Posterior cingulate gyrus (tissue), 11 donors: Measurements from ENCODE around the gene TAS2R40.
"Not testable (repeated sequence)": the region's sequence is repeated elsewhere in the genome, so short reads cannot be mapped to it uniquely, and the experiment has no call there.

Source experiments
- DNase-seq, 10 donors: peaks; one replicate each; pipeline versions ENCODE4 v3.0.0 to v3.0.0-alpha.2; 2020 to 2021; ENCODE audit warnings: mixed read lengths in 3 of 10
- intact Hi-C: fragments of 100-400 bp; cut with DNase I; formaldehyde crosslinking; loops from one replicate; pipeline ENCODE4 v1.15.1; 2023

Gene TAS2R40

DNA sequence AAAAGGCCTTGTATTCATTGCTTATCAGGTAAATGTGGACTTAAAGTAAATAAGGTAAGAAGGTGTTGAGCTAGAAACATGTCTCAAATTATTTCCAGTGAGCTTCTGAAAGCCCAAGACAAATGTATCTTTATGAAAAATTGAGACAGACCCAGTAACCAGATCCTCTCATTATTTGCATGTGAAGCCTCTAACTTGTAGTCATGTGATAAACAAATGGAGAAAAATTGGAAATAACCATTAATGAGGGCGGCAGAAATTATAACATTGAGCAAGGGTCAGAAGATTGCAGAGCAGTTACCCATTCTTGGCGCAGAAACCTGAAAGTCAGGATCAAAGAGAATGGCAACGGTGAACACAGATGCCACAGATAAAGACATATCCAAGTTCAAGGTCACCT, at the start of gene TAS2R40:
Gene TAS2R40, plus strand, starts transcription at position 301 of the 400 bp plus-strand sequence. Its CDS starts 42 bp downstream, at position 343.
- no peak for DNase-seq
- intact Hi-C loops, result no loop called here

DNA sequence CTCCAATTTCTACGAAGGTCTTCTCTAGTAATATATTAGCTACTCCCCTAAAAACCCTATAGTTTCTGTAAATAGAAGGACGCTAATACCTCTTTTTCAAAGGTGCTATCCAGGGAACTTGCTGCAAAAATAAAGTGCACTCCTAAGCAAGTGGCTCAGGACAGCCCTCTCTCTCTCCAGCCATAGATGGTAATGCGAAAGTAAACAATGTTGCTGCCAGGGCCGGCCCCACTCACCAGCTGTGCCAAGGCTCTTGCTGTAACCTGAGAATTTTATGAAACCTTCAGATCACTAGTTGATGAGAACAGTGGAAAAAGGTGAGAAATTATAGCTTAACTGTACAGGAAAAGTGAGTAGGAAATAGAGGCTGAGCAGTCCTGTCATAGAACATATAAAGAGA, 49.5 kb upstream of the TAS2R40 start:
- no peak for DNase-seq
- intact Hi-C loops, result no loop called here

DNA sequence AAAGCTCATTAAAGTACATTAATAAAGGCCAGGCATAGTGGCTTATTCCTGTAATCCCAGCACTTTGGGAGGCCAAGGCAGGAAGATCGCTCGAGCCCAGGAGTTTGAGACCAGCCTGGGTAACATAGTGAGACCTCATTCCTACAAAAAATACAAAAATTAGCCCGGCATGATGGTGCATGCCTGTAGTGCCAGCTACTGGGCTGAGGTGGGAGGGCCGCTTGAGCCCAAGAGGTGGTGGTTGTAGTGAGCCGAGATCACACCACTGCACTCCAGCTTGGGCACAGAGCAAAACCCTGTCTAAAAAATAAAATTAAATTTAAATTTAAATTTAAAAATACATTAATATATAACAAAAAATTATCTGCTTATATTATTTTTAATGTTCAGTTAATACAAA, 45.7 kb upstream of the TAS2R40 start:
- intact Hi-C loops, result no loop called here
- no peak for DNase-seq

DNA sequence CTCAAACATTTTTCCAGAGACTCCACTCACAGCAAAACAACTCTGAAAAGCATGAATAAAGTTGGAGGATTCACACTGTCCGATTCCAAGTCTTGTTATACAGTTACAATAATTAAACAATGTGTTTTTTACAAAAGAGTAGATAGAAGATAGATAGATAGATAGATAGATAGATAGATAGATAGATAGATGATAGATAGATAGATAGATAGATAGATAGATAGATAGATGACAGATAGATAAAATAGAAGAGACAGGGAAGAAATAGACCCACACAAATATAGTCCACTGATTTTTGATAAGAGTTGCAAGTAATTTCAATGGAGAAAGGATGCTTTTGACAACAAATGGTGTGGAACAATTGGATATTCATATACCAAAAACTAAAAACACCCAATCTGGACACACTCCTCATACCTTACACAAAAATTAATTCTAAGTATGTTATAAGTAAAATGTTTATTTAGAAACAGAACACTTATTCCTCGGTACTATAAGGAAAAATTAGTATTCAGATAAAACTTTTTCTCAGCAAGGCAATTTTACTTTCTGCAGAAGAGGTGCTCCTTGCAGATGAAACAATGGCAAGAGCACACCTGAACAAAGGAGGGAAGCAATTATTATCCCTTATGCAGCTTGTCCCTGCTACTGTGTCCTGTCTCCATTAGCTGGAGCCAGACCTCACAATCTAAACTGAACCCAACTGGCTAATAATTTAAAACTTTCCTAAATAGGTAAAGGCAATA, 44.3 kb upstream of the TAS2R40 start:
- no peak for DNase-seq
- intact Hi-C loops, result no loop called here

DNA sequence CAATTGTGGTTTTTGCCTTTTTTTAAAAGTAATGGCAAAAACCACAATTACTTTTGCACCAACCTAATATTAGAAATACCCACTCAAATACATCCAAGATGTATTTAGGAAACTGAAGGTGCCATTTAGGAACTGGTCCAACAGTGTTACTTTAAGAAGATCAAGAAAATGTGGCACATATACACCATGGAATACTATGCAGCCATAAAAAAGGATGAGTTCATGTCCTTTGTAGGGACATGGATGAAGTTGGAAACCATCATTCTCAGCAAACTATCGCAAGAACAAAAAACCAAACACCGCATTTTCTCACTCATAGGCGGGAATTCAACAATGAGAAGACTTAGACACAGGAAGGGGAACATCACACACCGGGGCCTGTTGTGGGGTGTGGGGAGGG, 41.1 kb upstream of the TAS2R40 start:
- DNase-seq, intact Hi-C loops: not testable (repeated sequence)

DNA sequence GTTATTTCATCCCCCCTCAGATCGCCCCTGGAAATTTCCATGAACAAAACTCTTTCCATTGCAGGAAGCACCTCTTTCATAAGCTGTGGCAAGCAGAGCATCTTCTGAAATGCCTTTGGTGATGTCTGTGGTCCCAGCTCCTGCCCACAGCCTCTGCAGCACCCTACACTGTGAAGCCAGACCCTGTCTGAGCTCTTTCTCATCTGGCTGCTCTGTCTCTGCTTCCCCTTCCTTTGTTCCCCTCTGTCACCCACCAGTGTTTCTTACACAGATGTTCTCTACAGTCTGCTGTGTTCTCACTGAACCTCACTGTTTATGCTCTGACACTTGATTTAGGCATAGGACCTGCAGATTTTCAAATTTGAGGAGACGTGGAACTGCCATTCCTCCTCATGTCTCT, 40.5 kb upstream of the TAS2R40 start:
- intact Hi-C loops, result no loop called here
- DNase-seq, result no peak

DNA sequence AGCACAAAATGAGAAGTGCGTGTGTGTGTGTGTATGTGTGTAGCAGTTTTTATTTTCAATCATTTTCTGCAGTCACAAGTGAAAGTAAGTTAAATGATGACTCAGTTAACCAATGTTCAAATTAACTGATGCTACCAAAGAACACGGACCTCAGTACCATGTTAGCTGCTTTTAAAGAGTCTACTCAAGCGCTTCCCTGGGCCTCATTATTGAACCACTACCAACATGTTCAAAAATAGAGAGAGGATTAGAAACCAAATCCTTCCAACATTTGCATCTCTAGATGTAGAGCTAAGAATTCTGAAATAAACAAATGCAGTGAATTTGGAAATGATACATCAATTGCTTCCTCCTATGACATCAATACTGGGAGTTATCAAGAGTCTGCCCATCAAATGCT, 38.8 kb upstream of the TAS2R40 start, which contains the start of gene TAS2R39:
Gene TAS2R39, plus strand, starts transcription at position 396 of the 400 bp plus-strand sequence. Its CDS starts 0 bp downstream, at position 396.
- intact Hi-C loops, result no loop called here

DNA sequence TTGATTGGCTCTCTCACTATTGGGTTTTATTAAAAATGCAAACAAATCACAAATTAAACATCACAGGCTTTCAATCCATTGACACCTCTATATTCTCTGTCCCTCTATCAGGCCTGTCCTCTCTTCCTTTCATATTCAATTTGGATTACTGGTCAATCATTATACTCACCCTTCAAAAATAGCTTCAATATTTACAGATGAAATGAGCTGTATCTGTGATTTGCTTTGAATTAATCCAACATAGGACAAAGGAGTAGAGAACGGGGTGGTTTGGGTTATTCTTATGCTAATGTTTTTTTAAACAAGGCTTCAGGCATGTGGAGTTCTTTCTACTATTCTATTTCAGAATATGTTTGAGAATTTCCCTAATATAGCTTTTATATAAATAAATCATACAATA, 36.3 kb upstream of the TAS2R40 start:
- intact Hi-C loops, result no loop called here
- no peak for DNase-seq

More for the DNA sequence above, 38.8 kb upstream of the TAS2R40 start, which contains the start of gene TAS2R39:
- DNase-seq, result no peak

DNA sequence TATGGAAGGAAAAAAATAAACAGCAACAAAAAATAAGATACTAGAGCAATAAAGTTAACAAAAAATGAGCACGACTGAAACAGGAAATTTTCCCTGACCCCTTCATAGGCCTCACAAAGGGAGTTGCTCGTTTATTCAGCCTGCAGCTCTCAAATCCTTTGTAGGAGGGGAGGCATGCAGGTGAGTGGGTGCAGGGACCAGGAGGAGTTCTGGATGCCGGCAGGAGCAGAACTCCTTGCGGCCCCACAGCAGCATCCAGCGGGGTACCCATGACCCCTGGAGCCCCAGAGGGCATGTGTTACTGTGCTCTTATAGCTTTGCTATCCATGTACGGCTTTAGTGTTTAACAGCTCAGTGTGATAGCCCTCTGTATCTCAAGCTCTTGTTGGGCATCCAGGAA, 32.8 kb upstream of the TAS2R40 start:
- DNase-seq, result no peak
- intact Hi-C loops, result no loop called here

DNA sequence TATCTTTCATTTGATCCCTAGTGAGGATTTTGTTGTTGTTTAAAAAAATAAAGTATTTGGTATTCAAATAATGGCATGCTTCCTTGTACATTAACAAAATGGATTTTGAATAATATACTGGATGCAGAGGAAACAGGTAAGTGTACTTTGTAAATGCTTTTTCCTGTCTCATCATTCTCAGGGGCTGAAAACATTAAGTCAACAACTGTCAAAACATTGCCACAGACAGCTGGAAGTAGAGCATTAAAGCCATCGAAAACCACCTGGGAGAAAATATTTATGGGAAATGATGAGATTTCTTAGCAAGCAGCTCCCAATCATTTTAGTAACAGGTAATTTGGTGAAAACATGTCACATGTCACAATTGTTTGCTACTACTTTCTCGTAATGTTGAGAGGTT, 28.0 kb upstream of the TAS2R40 start:
- DNase-seq, result no peak
- intact Hi-C loops, result no loop called here

DNA sequence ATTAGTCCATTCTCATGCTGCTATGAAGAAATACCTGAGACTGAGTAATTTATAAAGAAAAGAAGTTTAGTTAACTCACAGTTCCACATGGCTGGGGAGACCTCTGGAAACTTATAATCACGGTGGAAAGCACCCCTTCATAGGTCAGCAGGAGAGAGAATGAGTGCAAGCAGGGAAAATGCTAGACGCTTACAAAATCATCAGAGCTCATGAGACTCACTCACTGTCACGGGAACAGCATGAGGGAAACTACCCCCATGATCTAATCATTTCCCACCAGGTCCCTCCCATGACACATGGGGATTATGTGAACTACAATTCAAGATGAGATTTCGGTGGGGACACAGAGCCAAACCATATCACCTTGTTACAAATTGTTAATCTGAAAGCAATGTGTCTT, 22.8 kb upstream of the TAS2R40 start:
- intact Hi-C loops, result no loop called here
- no peak for DNase-seq

DNA sequence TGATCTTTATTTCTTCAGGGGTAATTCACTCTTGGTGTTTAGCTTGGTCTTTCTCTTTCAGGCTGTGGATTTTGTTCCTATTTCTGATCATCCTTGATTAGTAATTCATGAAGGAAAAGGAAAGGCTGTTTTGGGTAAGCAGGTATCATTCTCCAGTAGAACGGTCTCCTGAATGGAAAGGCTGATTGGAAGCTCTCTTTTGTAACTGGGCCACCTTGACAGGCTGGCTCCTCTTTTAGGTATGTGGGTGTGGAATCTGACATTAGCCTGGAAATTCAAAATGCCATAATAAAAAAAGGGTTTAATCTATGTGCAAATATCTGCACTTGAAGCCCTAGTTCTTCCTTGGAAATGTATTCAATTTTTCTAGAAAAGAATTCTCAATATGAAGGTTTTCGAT, 19.7 kb upstream of the TAS2R40 start:
- intact Hi-C loops, result no loop called here
- no peak for DNase-seq

DNA sequence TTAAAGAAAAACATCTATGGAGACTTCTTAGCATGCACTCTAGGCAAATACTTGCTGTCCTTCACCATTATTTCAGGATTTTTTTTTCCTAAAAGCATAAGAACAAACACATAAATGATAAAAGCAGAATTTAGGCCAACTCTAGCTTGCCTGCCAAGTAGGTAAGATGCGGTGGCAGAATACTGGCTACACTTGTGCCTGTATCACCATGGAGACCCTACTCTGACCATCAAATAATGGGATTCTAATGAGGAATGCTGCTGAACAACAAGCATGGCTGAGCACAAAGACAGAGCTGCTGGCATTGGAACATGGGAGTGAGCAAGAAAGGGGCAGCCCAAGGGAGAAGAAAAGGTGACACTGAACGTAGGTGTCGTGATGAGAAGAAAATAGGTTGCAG, 18.5 kb upstream of the TAS2R40 start:
- intact Hi-C loops, result no loop called here
- no peak for DNase-seq

DNA sequence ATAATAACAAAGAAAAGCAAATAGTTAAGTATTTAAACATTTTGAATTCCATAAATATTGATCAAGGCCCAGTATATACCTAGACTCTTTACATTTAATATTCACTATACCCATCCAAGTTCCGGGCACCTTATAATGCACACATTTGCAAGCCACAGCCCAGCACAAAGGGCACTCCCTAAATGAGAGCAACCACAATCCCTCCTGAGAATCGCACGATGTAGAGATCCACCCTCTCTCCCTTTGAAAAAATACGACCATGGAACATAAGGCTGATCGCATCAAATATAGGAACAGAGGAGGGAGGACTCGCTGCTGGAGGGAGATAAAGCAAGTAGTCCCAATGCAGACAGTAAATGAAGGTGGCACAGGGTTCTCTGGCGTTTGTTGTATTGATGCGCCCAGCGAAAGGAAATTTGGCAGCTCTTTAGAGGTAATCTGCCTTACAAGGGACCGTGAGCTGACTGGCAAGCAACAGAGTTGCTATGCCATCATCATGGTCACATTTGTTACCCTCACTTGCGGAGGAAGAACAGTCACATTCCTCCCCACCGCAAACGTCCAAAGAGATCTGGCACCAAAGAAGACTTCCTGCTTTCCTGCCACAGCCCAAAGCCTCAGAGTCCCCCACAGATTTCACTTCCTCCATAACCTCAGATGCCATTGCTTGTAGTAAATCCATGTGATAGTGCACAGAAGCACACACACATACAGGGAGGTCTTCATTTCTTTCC, 16.1 kb upstream of the TAS2R40 start:
- DNase-seq, result peak in 2 of 10 donors; percentile 8 to 27
- intact Hi-C loops, result no loop called here

DNA sequence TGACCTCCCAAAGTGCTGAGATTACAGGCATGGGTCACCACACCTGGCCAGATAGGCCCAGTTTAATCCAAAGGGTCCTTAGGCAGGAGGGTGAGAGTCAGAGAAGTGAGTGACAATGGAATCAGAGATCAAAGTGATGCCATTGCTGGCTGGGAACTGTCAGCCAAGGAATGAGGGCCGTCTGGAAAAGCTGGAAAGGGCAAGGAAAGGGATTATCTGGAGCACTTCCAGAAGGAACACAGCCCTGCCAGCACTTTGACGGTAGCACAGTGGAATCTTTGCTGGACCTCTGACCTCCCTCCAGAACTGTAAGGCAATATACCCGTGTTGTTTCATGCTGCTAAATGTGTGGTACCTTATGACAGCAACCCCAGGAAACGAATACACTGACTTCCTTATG, 11.3 kb upstream of the TAS2R40 start:
- intact Hi-C loops, result no loop called here
- no peak for DNase-seq

DNA sequence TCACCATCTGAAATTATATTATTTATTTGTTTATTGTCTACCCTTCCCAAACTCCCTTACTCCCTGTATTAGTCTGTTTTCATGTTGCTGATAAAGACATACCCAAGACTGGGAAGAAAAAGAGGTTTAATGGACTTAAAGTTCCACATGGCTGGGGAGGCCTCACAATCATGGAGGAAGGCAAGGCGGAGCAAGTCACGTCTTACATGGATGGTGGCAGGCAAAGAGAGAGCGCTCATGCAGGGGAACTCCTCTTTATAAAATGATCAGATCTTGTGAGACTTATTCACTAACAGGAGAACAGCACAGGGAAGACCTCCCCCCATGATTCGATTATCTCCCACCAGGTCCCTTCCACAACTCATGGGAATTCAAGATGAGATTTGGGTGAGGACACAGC, 8.4 kb upstream of the TAS2R40 start:
- DNase-seq, intact Hi-C loops: not testable (repeated sequence)

DNA sequence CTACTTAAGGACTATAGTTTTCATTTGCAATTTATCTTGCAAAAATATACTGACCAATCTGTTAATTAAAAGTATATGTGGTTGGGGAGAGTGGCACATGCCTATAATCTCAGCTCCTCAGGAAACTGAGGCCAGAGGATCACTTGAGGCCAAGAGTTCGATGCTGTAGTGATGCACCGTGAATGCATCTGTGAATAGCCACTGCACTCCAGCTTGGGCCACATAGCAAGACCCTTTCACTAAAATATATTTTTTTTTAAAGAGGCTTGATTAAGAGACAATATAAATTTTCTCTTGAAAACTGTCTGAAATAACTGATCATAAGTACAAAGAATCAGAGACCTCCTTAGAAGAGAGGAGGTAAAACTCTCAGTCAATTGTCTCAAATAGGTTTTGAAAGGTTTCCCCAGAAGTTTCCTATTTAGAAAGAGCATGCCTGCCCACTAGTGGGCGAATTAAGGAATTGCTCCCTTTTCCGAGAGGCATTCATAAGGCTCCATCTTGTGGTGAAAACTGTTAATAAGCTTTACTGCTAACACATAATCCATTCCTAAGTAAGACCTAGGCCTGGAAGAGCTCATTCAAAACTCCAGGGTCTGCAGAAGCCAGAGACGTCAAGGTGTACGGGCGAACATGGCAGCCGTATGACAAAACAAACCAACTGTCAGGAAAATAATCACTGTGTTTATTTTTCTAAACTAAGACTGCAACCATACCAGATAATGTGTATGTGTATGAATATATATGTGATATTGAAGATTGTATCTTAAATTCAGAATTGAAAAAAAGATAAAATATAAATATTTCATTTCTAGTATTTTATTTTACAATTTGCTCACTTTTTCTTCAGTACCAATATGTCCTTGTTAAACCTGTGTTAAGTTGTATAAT, 6.8 kb upstream of the TAS2R40 start:
- intact Hi-C loops, result loop anchor here (1.0 kb wide), 2 partner anchors 207 to 361 kb away; no protein-coding TSS in a partner anchor
- peak in 5 of 10 donors; percentile 33 to 75 (median 41) for DNase-seq

DNA sequence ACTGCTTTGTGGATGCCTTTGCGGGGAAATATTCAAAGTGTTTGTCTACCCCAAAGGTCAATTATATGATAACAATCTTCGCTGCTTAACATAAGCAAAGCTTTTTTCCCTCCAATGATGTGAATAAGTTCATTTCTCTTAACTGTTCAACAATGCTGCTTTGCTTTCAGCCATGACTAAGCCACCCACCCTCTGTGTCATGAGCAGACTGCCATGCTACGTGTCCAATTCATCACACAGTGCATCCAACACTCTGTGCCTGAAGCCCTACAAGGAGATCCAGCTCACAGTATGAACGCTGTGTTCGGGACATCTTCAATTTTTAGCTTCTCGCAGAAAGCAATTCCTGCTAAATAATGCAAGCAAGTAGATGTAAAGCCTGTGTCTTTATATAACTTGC, 5.7 kb upstream of the TAS2R40 start:
- peak in 6 of 10 donors; percentile 41 to 91 (median 58) for DNase-seq
- intact Hi-C loops, result no loop called here

DNA sequence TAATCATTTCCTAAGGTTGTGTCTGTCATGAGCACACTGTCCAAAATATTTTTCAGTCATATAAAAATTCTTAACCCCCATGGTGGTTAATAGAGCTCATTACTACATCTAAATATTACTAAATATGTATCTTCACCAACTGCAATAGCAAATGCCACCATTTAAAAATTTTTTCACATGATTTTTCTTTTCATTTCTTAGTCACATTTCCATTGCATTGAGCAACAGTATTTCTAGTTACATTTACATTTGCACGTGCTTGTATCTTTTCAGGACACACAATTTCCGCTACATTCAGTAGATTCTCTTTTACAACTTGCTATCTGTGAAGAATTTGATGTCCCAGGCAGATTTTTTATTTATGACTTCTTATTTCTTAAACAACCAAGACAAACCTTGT, 5.2 kb upstream of the TAS2R40 start:
- intact Hi-C loops, result no loop called here

DNA sequence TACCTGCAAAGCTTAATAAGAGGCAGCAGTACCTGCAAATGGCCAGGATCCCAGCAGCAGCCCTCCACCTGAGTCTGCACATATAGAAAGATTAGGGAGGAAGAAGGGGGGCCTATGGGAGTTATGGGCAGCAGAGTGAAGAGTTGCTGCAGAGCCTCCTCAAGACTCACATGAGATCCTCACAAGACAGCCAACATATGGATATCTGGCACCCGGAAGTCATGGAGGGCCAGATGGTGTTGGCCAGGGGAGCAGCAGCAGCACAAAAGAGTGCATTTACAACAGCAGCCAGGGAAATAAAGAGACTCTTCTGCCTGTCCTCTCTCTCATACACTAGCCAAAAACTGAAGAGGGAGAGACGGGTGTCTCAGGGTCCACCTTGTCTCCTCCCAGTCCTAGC, 4.0 kb upstream of the TAS2R40 start:
- intact Hi-C loops, result no loop called here

More for the DNA sequence above, 5.2 kb upstream of the TAS2R40 start:
- no peak for DNase-seq

DNA sequence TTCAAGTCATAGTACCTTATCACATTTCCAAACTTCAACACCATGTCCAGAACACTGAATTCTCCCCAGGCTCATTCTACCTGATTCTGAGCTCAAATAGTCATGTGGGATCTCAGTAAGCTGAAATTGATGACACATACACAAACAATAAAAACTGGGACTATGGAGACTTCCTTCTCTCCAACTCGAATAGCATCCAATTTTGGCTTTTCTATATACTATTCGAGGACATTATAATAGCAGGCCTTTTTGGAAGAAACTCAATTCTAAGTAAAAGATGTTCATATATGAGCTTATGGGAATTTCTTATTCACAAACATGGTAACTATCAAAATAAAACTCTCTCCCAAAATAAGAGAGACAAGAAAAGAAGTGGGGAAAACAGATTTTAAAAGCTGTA, 551 bp upstream of the TAS2R40 start:
- intact Hi-C loops, result no loop called here

More for the DNA sequence above, 4.0 kb upstream of the TAS2R40 start:
- no peak for DNase-seq

More for the DNA sequence above, 551 bp upstream of the TAS2R40 start:
- DNase-seq, result no peak
